ENCODE results near the gene FSTL4. TPM values are rescaled to one million over a fixed set of nuclear protein-coding genes. Genes with fewer than 3 reads are reported as not detected.

FSTL4 gene
- total RNA-seq, 1 experiment from 2014 or later: 2.7 TPM

- Histone ChIP-seq H3K4me3 (ENCODE audit: low read depth, low read length) (no peak overlapping the region), H3K27me3 (replicated peaks; ENCODE audit: control insufficient read depth, insufficient read depth, low read length) (0 out of 2 replicates have a peak, but pooled peaks cover 1% of the 10 kb centered on the region), H3K36me3 (ENCODE audit: control insufficient read depth, insufficient read depth, low read length) (no peaks in the 10 kb centered on the region), H3K4me1 (no peaks in the 10 kb centered on the region), H3K9me3 (no peaks in the 10 kb centered on the region)
- no peak for TF ChIP-seq CTCF (IDR thresholded peaks at IDR 0.05; ENCODE audit: insufficient read depth in 1 of 2, low read depth in 1 of 2, low read length in 1 of 2, severe bottlenecking in 1 of 2, unreplicated experiment in 1 of 2)
- DNase-seq: no peak
- intact Hi-C loops (cut with micrococcal nuclease; ENCODE audit: unreplicated experiment): loop anchor here (5.0 kb wide), 1 partner anchor 52 kb away; no protein-coding TSS in a partner anchor
- Mint-ChIP-seq H3K4me3 (ENCODE audit: unreplicated experiment) (no peak overlapping the region), H3K27ac (ENCODE audit: unreplicated experiment) (no peak overlapping the region), H3K27me3 (ENCODE audit: insufficient read depth, unreplicated experiment) (peaks cover 7% of the 10 kb centered on the region), H3K9me3 (ENCODE audit: unreplicated experiment) (no peaks in the 10 kb centered on the region), H3K36me3 (ENCODE audit: insufficient read depth, unreplicated experiment) (no peaks in the 10 kb centered on the region), H3K4me1 (ENCODE audit: low read depth, unreplicated experiment) (no peaks in the 10 kb centered on the region)
- CTCF ChIA-PET: no interaction called here
- POLR2A ChIA-PET: no interaction called here
- BruUV-seq (replicated peaks): no TSS peak
Measured at GRCh38 chr5:133195250-133195649, 417.1 kb downstream of the FSTL4 start.

- 0 out of 2 replicates have a peak, but pooled peaks cover 1% of the 10 kb centered on the region for H3K27me3 ChIP-seq (replicated peaks; ENCODE audit: control insufficient read depth, insufficient read depth, low read length)
- Mint-ChIP-seq H3K4me3 (ENCODE audit: unreplicated experiment) (no peak overlapping the region), H3K27ac (ENCODE audit: unreplicated experiment) (no peak overlapping the region), H3K36me3 (ENCODE audit: insufficient read depth, unreplicated experiment) (no peaks in the 10 kb centered on the region), H3K4me1 (ENCODE audit: low read depth, unreplicated experiment) (no peaks in the 10 kb centered on the region), H3K27me3 (ENCODE audit: insufficient read depth, unreplicated experiment) (peaks cover 10% of the 10 kb centered on the region), H3K9me3 (ENCODE audit: unreplicated experiment) (no peaks in the 10 kb centered on the region)
- TF ChIP-seq CTCF (IDR thresholded peaks at IDR 0.05; ENCODE audit: insufficient read depth in 1 of 2, low read depth in 1 of 2, low read length in 1 of 2, severe bottlenecking in 1 of 2, unreplicated experiment in 1 of 2): no peak
- ChIA-PET POLR2A (no interaction called here), CTCF (no interaction called here)
- intact Hi-C loops (cut with micrococcal nuclease; ENCODE audit: unreplicated experiment): no loop called here
- no TSS peak for BruUV-seq (replicated peaks)
- no peak overlapping the region for H3K4me3 ChIP-seq (ENCODE audit: low read depth, low read length)
- H3K9me3 ChIP-seq: no peaks in the 10 kb centered on the region
- H3K4me1 ChIP-seq: no peaks in the 10 kb centered on the region
- no peak for DNase-seq
- no peaks in the 10 kb centered on the region for H3K36me3 ChIP-seq (ENCODE audit: control insufficient read depth, insufficient read depth, low read length)
Measured at GRCh38 chr5:133193794-133194193, 418.5 kb downstream of the FSTL4 start.

- Mint-ChIP-seq H3K9me3 (ENCODE audit: unreplicated experiment) (no peaks in the 10 kb centered on the region), H3K4me1 (ENCODE audit: low read depth, unreplicated experiment) (no peaks in the 10 kb centered on the region), H3K36me3 (ENCODE audit: insufficient read depth, unreplicated experiment) (no peaks in the 10 kb centered on the region), H3K27ac (ENCODE audit: unreplicated experiment) (no peak overlapping the region), H3K4me3 (ENCODE audit: unreplicated experiment) (no peak overlapping the region), H3K27me3 (ENCODE audit: insufficient read depth, unreplicated experiment) (peaks cover 9% of the 10 kb centered on the region)
- 0 out of 2 replicates have a peak, but pooled peaks cover 1% of the 10 kb centered on the region for H3K27me3 ChIP-seq (replicated peaks; ENCODE audit: control insufficient read depth, insufficient read depth, low read length)
- no TSS peak for BruUV-seq (replicated peaks)
- intact Hi-C loops (cut with micrococcal nuclease; ENCODE audit: unreplicated experiment): no loop called here
- no peak overlapping the region for H3K4me3 ChIP-seq (ENCODE audit: low read depth, low read length)
- no peaks in the 10 kb centered on the region for H3K9me3 ChIP-seq
- ChIA-PET CTCF (no interaction called here), POLR2A (no interaction called here)
- no peak for TF ChIP-seq CTCF (IDR thresholded peaks at IDR 0.05; ENCODE audit: insufficient read depth in 1 of 2, low read depth in 1 of 2, low read length in 1 of 2, severe bottlenecking in 1 of 2, unreplicated experiment in 1 of 2)
- no peaks in the 10 kb centered on the region for H3K4me1 ChIP-seq
- no peaks in the 10 kb centered on the region for H3K36me3 ChIP-seq (ENCODE audit: control insufficient read depth, insufficient read depth, low read length)
- DNase-seq: no peak
Measured at GRCh38 chr5:133192716-133193115, 419.6 kb downstream of the FSTL4 start.
